ENCODE data around the gene MAPK12.

Gene MAPK12

GRCh38 chr22:50226875-50227165 lies 34.7 kb downstream of the MAPK12 start:
- DNase-seq: no peak

- DNase-seq: no peak
Measured at GRCh38 chr22:50226063-50226874, 35.2 kb downstream of the MAPK12 start.

- no peak for DNase-seq
Measured at GRCh38 chr22:50225200-50225969, 36.1 kb downstream of the MAPK12 start.

GRCh38 chr22:50224071-50224470 lies 37.4 kb downstream of the MAPK12 start:
- DNase-seq: no peak

GRCh38 chr22:50222508-50222907 lies 39.0 kb downstream of the MAPK12 start:
- DNase-seq: no peak

- DNase-seq: no peak
Measured at GRCh38 chr22:50221410-50222300, 39.8 kb downstream of the MAPK12 start.

GRCh38 chr22:50220603-50221409 lies 40.7 kb downstream of the MAPK12 start:
- DNase-seq: no peak

GRCh38 chr22:50219800-50220602 lies 41.5 kb downstream of the MAPK12 start:
- DNase-seq: no peak

GRCh38 chr22:50218996-50219727 lies 42.3 kb downstream of the MAPK12 start:
- DNase-seq: peak; percentile 17

GRCh38 chr22:50218153-50218995 lies 43.1 kb downstream of the MAPK12 start:
- DNase-seq: no peak

GRCh38 chr22:50217543-50218152 lies 43.8 kb downstream of the MAPK12 start:
- no peak for DNase-seq

GRCh38 chr22:50216684-50217520 lies 44.6 kb downstream of the MAPK12 start:
- DNase-seq: no peak

GRCh38 chr22:50216055-50216683 lies 45.3 kb downstream of the MAPK12 start:
- DNase-seq: no peak

- DNase-seq: no peak
Measured at GRCh38 chr22:50215297-50216054, 46.0 kb downstream of the MAPK12 start.

- DNase-seq: no peak
Measured at GRCh38 chr22:50213263-50213662, 48.2 kb downstream of the MAPK12 start.

- no peak for DNase-seq
Measured at GRCh38 chr22:50211147-50211546, 50.3 kb downstream of the MAPK12 start.

Data from NCI-H1436 (cell line).